NCI-H524 (cell line): ENCODE data around the gene AMZ1.

Experiments
- DNase-seq, 2 experiments: peaks; one replicate each; lab custom pipeline; 2025; lab: John Stamatoyannopoulos, UW

Gene AMZ1

GRCh38 chr7:2651336-2651735, 36.7 kb upstream of the AMZ1 start:
- DNase-seq: no peak

DNA sequence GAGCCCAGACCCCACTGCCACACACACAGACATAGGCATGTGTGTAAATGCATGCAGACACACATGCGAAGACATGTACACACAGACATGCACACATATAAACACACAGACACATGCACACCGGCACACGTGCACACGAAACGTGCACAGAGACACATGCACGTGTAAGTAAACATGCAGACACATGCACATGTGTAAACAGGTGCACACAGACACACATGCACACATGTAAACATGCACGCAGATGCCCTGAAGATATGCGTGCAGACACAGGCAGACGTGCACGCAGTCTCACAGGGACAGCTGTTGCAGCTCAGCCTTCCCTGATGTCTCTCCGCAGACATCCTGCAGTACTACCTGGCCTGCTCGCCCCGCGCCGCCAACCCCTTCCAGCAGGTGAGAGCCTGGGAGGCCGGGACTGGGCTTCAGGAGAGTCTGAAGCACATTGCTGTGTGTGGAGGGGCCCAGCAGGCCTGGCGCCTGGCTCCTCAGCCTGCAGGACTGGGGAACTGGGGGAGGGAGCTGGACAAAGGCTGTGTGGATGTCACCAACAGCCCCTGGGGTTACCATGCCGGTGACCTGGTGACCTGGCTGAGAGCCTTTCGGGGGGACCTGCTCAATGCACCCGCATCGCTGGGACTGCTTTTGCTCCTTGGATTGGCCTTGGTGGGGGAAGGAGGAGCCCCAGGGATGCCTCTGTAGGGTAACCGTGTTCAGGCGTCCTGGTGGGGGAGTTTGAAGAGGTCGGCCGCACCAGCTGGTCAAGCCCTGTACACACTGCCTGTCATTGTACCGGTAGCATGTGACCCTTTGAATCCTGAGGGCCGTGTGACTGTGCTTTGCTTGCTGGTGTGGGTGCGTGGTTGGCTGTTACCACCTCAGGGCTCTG, 35.9 kb upstream of the AMZ1 start:
- DNase-seq: no peak

DNA sequence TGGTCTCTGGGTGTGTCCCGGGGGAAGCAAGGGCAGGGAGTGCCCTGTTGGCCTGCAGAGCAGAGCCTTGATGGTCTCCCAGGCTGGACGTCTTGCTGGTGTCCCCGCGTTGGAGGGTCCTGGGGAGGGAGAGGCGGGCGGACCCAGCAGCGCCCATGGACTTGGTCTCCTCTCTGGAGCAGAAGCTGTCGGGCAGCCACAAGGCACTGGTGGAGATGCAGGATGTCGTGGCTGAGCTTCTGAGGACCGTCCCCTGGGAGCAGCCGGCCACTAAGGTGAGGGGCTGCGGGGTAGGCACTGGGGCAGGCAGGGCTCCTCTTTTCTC, 35.3 kb upstream of the AMZ1 start:
- DNase-seq: no peak

- DNase-seq: no peak
Observed at GRCh38 chr7:2654059-2654458, 33.9 kb upstream of the AMZ1 start.

- no peak for DNase-seq
Observed at GRCh38 chr7:2655870-2656614, 32.0 kb upstream of the AMZ1 start.

GRCh38 chr7:2657208-2657607, 30.8 kb upstream of the AMZ1 start:
- no peak for DNase-seq

GRCh38 chr7:2657920-2658671, 29.9 kb upstream of the AMZ1 start:
- DNase-seq: no peak

- no peak for DNase-seq
Observed at GRCh38 chr7:2658941-2659340, 29.1 kb upstream of the AMZ1 start.

GRCh38 chr7:2659556-2660358, 28.2 kb upstream of the AMZ1 start:
- DNase-seq: no peak

DNA sequence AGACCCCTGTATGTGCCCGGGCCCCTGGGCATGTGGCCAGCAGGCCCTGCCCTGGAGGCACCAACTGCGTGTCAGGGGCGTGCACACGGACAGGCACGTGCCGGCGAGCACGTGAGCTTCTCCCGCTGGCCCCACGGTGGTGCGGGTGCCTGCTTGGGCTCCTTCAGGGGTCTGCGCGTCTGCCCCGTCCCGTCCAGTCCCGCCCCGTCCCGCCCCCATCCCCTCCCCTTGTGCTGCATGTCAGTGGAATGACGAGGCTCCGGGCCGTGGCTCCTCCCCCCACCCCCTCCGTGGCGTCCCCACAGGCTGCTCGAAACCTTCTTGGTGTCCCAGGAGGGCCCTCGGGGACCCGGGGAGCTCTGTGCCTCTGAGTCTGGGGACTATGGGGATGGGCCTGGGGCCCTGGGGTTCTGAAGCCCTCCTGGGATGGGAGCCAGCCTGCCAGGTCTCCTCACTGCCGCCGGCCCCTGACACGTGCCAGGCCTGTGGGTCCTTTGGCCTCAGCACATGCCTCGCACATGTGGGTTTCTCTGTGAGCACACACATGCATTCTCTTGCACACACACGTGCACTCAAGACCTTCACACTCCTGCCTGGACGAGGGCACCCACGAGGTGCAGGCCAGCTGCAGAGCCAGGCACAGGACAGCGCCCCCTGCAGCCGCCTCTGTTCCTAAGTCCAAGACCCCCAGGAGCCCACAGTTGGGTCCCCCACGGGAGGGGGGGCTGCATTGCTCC, 27.5 kb upstream of the AMZ1 start:
- DNase-seq: no peak

GRCh38 chr7:2661096-2661449, 26.9 kb upstream of the AMZ1 start:
- no peak for DNase-seq

DNA sequence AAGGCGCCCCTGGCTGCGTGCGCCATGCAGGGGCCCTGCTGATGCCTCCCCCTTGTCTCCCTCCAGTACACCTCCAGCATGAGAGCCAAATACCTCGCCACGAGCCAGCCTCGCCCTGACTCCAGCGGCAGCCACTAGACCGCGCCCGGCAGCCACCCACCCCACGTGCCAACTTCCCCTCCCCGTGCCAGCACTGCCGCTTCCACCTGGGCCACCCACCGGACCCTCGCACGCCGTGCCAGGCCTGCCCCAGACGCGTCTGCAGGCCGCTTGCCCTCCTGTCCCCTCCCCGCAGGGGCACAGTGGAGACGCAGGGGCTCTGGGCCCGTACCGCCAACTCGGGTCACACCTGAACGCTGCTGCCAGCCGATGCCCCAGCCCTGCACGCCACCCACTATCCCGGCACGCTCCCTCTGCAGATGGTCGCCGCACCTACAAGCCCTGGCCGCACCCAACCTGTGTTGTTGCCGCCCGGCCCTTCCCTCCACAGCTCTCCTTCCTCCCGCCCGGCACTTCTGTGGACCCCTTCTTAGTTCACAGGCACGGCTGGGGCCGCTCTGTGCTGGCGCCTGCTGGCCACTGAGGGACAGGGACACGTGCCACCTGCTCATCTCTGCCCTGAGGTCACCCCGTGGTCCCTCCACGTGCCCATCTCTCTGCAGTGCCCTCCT, 26.3 kb upstream of the AMZ1 start:
- no peak for DNase-seq

GRCh38 chr7:2662273-2663120, 25.5 kb upstream of the AMZ1 start:
- DNase-seq: no peak

GRCh38 chr7:2663121-2663886, 24.7 kb upstream of the AMZ1 start:
- no peak for DNase-seq

GRCh38 chr7:2663960-2664359, 24.0 kb upstream of the AMZ1 start:
- DNase-seq: no peak

DNA sequence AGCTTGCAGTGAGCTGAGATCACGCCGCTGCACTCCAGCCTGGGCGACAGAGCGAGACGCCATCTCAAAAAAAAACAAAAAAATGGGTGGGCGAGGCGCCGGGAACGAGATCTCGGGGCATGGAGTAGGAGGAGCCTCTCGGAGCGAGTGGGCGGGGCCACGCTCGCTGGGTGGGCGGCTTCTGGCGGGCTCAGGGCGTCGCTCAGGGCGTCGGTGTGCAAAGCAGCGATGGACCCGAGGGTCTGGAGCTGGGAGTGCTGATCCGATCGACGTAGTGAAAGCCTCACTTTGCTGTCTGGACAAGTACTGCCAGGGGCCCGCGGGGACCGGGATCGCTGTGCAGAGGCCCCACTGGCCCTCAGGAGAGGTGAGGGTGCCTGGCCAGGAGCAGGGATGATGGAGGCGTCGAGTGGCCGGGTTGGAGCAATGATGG, 22.6 kb upstream of the AMZ1 start:
- DNase-seq: no peak

GRCh38 chr7:2666155-2666554, 21.8 kb upstream of the AMZ1 start:
- DNase-seq: no peak

DNA sequence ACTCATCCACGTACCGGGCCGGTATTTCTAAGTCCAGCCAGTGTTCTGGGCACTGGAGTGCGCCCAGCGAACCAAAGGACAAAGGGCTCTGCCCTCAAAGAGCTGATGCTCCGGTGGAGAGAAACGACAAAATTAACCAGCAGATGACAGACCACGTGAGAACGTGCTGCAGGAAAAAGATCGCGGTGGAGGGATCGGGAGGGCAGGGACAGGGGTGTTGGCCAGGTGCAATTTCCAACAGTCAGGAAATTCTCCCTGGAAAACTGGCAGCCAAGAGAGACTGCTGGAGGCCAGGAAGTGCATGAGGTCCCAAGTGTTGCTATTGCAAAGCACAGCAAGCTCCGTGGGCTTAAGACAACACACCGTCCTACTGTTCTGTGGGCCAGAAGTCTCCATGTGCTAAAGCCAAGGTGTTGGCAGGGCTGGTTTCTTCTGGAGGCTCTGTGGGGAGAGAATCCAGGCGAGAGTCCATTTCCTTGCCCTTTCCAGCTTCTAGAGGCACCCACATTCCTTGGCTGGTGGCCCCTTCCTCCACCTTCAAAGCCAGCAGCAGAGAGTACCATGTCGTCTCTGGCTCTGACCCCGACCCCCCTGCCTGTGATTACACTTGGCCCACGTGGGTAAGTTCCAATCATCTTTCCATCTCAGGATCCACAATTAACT, 21.3 kb upstream of the AMZ1 start:
- DNase-seq: no peak
